CD4-positive, alpha-beta memory T cell (primary cell): ENCODE results near the gene PTH2R. TPM values are rescaled to one million over a fixed set of nuclear protein-coding genes. Genes with fewer than 3 reads are reported as not detected.
A peak's percentile ranks its signal among the peaks of the same experiment; 100 is the strongest.

Source experiments
- CTCF ChIA-PET: fragments of 350-600 bp; sonication (Branson Sonifier 250); formaldehyde crosslinking; loops from one replicate; lab custom pipeline; 2021; ENCODE audit warnings: inconsistent platforms; ENCODE audit not compliant: partially characterized antibody; lab: Charles Lee
- POLR2A ChIA-PET: fragments of 350-600 bp; sonication (Branson Sonifier 250); formaldehyde crosslinking; loops from one replicate; lab custom pipeline; 2021; ENCODE audit not compliant: partially characterized antibody; lab: Charles Lee
- DNase-seq, 5 donors: peaks; one replicate each; pipeline versions ENCODE4 v3.0.0 to v3.0.0-alpha.2; 2020 to 2022; ENCODE audit warnings: mixed read lengths in 1 of 5
- H3K27ac ChIP-seq: one replicate; pipeline ENCODE4 v1.7.0; 2013; ENCODE audit warnings: low read depth, low read length
- H3K27me3 ChIP-seq: 2 replicates; pipeline ENCODE4 v1.7.0; 2013; ENCODE audit warnings: mild to moderate bottlenecking, low read length, moderate library complexity; ENCODE audit not compliant: insufficient read depth
- H3K36me3 ChIP-seq: 2 replicates; pipeline ENCODE4 v1.7.0; 2013; ENCODE audit warnings: mild to moderate bottlenecking, low read length, moderate library complexity; ENCODE audit not compliant: insufficient read depth
- H3K4me1 ChIP-seq: 2 replicates; pipeline ENCODE4 v1.7.0; 2013; ENCODE audit warnings: mild to moderate bottlenecking, low read length, moderate library complexity; ENCODE audit not compliant: insufficient read depth
- H3K4me3 ChIP-seq, 2 donors: one replicate each; pipeline ENCODE4 v1.7.0; 2013; ENCODE audit warnings: low read length in 2 of 2, mild to moderate bottlenecking in 1 of 2
- H3K9me3 ChIP-seq, 2 donors: one replicate each; pipeline ENCODE4 v1.7.0; 2013; ENCODE audit warnings: low read length in 2 of 2, control low read depth in 1 of 2; ENCODE audit not compliant: control insufficient read depth in 1 of 2
- H3K27ac Mint-ChIP-seq, 7 donors: one replicate each; pipeline ENCODE4 v1.8.0; 2020 to 2021; ENCODE audit warnings: mixed read lengths in 7 of 7, mild to moderate bottlenecking in 6 of 7, inconsistent platforms in 3 of 7, moderate library complexity in 3 of 7
- H3K27me3 Mint-ChIP-seq, 2 donors: one replicate each; pipeline ENCODE4 v1.8.0; 2020 to 2021; ENCODE audit warnings: mixed read lengths in 2 of 2
- H3K36me3 Mint-ChIP-seq, 2 donors: one replicate each; pipeline ENCODE4 v1.8.0; 2020 to 2021; ENCODE audit warnings: mixed read lengths in 2 of 2, inconsistent platforms in 1 of 2, mild to moderate bottlenecking in 1 of 2
- H3K4me1 Mint-ChIP-seq, 4 donors: one replicate each; pipeline ENCODE4 v1.8.0; 2020 to 2021; ENCODE audit warnings: mixed read lengths in 4 of 4, mild to moderate bottlenecking in 1 of 4
- H3K4me3 Mint-ChIP-seq, 8 donors: one replicate each; pipeline ENCODE4 v1.8.0; 2020 to 2021; ENCODE audit warnings: mixed read lengths in 8 of 8, mild to moderate bottlenecking in 7 of 8, moderate library complexity in 6 of 8, inconsistent platforms in 3 of 8
- H3K9me3 Mint-ChIP-seq, 8 donors: one replicate each; pipeline ENCODE4 v1.8.0; 2020 to 2021; ENCODE audit warnings: mixed read lengths in 8 of 8, mild to moderate bottlenecking in 5 of 8, inconsistent platforms in 3 of 8, moderate library complexity in 1 of 8
- intact Hi-C: fragments of 100-400 bp; cut with micrococcal nuclease; formaldehyde crosslinking; loops from one replicate; pipeline ENCODE4 v1.15.1; 2023
- polyA plus RNA-seq, 2 donors: library from polyadenylated mRNA; unstranded; fragments of 300-500 nt; fragmentation: Illumina TruSeq; gene quantifications; one replicate each; pipeline ENCODE4 v1.2.3, GENCODE V29; 2021
- total RNA-seq, 2 experiments: library from RNA; stranded (reverse); gene quantifications; one replicate each; pipeline ENCODE4 v1.2.3, GENCODE V29; 2021

The PTH2R gene, protein sequence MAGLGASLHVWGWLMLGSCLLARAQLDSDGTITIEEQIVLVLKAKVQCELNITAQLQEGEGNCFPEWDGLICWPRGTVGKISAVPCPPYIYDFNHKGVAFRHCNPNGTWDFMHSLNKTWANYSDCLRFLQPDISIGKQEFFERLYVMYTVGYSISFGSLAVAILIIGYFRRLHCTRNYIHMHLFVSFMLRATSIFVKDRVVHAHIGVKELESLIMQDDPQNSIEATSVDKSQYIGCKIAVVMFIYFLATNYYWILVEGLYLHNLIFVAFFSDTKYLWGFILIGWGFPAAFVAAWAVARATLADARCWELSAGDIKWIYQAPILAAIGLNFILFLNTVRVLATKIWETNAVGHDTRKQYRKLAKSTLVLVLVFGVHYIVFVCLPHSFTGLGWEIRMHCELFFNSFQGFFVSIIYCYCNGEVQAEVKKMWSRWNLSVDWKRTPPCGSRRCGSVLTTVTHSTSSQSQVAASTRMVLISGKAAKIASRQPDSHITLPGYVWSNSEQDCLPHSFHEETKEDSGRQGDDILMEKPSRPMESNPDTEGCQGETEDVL
- total RNA-seq (under 1 TPM in 1 of 2 experiments, not detected in 1; 0.17 TPM), polyA plus RNA-seq (not detected)

DNA sequence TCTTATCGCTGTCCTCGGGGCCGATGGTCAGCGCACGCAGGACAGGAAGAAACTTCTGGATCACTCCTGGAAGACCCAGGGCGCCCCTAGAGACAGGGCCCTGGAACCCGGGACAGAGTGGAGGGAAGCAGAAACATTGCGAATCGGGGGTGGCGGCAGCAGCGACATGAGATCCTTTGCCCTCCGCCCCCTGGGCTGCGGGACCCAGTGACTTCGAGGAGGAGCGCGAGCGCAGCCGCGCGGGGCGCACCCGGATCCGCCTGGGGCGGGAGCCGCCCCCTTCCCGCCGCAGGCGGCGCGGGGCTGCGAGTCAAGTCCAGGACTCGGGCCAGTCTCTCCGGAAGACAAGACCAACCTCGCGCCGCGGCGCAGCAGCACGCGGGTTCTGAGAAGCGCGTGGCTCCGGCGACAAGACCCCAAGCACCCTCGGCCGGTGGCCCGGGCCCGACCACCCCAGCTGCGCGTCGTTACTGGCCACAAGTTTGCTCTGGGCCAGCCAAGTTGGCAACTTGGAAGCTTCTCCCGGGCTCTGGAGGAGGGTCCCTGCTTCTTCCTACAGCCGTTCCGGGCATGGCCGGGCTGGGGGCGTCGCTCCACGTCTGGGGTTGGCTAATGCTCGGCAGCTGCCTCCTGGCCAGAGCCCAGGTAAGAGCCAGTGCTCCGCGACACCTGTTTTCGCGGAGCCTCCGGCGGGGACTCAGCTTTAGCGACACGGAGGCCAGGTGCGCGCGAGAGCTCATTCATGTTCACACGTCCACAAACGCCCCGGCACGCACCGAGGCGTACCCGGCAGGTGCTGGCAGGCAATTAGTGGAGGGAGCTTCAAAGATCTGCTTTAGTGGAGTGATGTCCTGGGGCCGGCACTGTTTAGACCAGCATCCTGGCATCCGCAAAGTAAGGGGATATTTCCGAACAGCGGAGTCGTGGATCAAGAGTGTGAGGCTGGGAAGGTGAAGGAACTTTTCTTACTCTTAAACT is at the start of gene PTH2R:
Gene PTH2R (plus strand): TSS at position 319 of the 978 bp plus-strand sequence. CDS start 252 bp downstream, at position 571.
- peaks cover 0 to 13% (median 5%) of the 10 kb centered on the region in 4 donors for H3K4me1 Mint-ChIP-seq
- H3K27me3 ChIP-seq = peaks cover 12% of the 10 kb centered on the region
- no peaks in the 10 kb centered on the region for H3K9me3 ChIP-seq
- H3K36me3 Mint-ChIP-seq = no peaks in the 10 kb centered on the region
- intact Hi-C loops = no loop called here
- peak within 1 kb of the TSS in 4 of 8 donors; percentile 17 to 60 (median 36) for H3K4me3 Mint-ChIP-seq
- no peak within 1 kb of the TSS for H3K4me3 ChIP-seq
- DNase-seq = no peak
- peaks cover 8% of the 10 kb centered on the region for H3K4me1 ChIP-seq
- ChIA-PET POLR2A (no interaction called here), CTCF (no interaction called here)
- H3K9me3 Mint-ChIP-seq = peaks cover 0 to 3% (median 0%) of the 10 kb centered on the region in 8 donors
- no peak within 1 kb of the TSS for H3K27ac Mint-ChIP-seq
- H3K36me3 ChIP-seq = no peaks in the 10 kb centered on the region
- H3K27me3 Mint-ChIP-seq = peaks cover 40 to 47% of the 10 kb centered on the region in 2 donors
- no peak within 1 kb of the TSS for H3K27ac ChIP-seq

DNA sequence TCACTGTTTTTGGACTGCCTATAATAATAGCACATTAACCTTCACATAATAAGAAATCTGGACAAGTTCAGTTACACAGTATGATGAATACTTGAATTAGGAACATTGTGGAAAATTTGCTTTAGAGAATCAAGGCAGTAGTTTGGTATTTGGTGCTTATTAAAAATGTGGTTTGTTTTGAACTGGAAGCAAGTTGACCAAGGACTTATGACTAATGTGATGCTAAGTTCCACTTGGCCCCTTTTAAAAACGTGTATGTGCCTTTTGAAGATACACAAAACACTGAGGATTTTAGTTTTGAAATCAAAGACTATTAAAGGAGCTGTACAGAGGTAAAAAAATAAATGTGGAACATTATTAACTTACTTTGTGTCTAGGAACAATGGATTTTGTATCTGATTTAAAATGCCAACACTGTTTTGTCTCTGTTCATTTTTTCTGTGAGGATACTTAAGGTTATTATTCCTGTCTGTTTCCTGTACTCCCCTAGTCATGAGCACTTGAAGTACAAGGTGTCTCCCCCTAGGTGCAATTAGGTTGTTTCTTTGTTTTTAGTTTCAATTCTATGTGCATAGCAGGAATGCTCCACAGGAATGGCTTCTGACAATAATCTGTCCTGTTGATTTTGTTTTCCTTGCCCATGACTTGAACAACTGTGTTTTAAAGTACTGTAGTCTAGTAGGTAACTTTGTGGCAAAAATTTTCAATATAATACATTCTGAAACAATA is 49.6 kb upstream of the PTH2R start:
- Histone ChIP-seq H3K4me3 (no peak overlapping the region), H3K9me3 (no peaks in the 10 kb centered on the region), H3K4me1 (no peaks in the 10 kb centered on the region), H3K36me3 (peaks cover 29% of the 10 kb centered on the region), H3K27me3 (no peaks in the 10 kb centered on the region), H3K27ac (peak overlapping the region; percentile 29)
- Mint-ChIP-seq H3K27ac (peak overlapping the region in 4 of 7 donors; percentile 5 to 82 (median 60)), H3K36me3 (peaks cover 45 to 53% of the 10 kb centered on the region in 2 donors), H3K9me3 (no peaks in the 10 kb centered on the region), H3K4me1 (peaks cover 0 to 4% (median 1%) of the 10 kb centered on the region in 4 donors), H3K27me3 (no peaks in the 10 kb centered on the region), H3K4me3 (no peak overlapping the region)
- DNase-seq = no peak
- ChIA-PET POLR2A (no interaction called here), CTCF (interaction anchor here (1.6 kb wide), 1 partner anchor 181 kb away, joined by 3 read pairs; no protein-coding TSS in a partner anchor)
- intact Hi-C loops = no loop called here

DNA sequence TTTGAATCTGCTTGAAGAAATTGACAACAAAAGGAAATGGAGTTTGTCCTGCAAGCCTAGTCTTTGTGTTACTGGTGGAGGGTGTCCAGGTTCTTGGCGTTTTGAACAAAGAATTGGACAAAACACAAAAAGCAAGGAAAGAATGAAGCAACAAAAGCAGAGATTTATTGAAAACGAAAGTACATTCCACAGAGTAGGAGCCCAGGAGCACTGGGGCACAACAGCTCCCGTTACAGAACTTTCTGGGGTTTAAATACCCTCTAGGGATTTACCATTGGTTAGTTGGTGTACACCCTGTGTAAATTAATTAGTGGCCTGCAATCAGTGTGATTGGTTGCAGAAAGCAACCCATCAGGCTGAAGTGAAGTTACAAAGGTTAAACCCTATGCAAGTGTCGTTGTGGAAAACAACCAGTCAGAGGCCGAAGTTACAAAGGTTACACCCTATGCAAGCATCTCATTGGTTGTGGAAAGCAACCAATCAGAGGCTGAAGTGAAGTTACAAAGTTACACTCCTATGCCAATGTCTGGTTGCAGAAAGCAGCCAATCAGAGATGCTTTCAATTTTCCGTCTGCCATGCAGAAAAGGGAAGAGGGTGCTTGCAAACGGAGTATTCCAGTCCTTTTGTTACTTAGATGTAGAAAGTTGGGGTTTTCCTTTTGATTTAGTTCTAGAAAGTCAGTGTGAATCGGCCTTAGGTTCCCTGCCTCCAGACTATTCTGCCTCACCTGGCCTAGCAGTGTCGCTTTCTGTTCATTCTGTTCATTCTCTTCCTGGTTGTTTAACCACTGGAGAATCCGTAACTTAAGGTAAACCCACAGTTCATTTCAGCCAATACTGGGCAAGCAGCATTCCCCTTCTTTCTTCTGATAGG is 47.6 kb upstream of the PTH2R start:
- no peaks in the 10 kb centered on the region for H3K27me3 ChIP-seq
- ChIA-PET POLR2A (no interaction called here), CTCF (interaction anchor here (1.6 kb wide), 1 partner anchor 183 kb away, joined by 3 read pairs; no protein-coding TSS in a partner anchor)
- H3K9me3 ChIP-seq = no peaks in the 10 kb centered on the region
- H3K36me3 Mint-ChIP-seq = peaks cover 27 to 35% of the 10 kb centered on the region in 2 donors
- peak overlapping the region in 1 of 7 donors; percentile 47 for H3K27ac Mint-ChIP-seq
- no peak for DNase-seq
- H3K4me3 ChIP-seq = no peak overlapping the region
- H3K9me3 Mint-ChIP-seq = no peaks in the 10 kb centered on the region
- intact Hi-C loops = no loop called here
- no peak overlapping the region for H3K27ac ChIP-seq
- no peaks in the 10 kb centered on the region for H3K4me1 ChIP-seq
- H3K4me1 Mint-ChIP-seq = peaks cover 4 to 7% (median 5%) of the 10 kb centered on the region in 4 donors
- H3K27me3 Mint-ChIP-seq = no peaks in the 10 kb centered on the region
- H3K4me3 Mint-ChIP-seq = no peak overlapping the region
- H3K36me3 ChIP-seq = peaks cover 14% of the 10 kb centered on the region

DNA sequence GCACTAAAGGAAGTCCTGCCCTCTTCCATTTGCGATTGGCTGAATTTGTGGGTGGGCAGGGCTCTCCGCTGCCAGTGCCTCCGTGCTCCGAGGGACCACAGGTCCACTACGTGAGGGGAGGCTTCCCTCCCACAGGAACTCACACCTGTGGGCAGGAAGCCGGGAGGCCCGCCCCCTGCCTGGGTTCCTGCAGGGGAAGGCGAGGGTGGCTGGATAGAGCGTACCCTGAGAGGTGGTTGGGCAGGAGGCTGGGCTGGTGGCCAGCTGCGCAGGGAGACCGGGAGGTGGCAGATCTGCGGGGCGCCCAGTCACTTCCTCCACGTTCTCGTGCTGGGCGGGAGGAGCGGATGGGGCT is 47.0 kb upstream of the PTH2R start:
- Mint-ChIP-seq H3K4me3 (peak overlapping the region in 1 of 8 donors; percentile 63), H3K36me3 (peaks cover 21 to 29% of the 10 kb centered on the region in 2 donors), H3K9me3 (peaks cover 0 to 4% (median 0%) of the 10 kb centered on the region in 8 donors), H3K4me1 (peaks cover 5 to 10% (median 7%) of the 10 kb centered on the region in 4 donors), H3K27me3 (no peaks in the 10 kb centered on the region), H3K27ac (peak overlapping the region in 1 of 7 donors; percentile 60)
- Histone ChIP-seq H3K36me3 (peaks cover 13% of the 10 kb centered on the region), H3K4me1 (no peaks in the 10 kb centered on the region), H3K4me3 (no peak overlapping the region), H3K27me3 (no peaks in the 10 kb centered on the region), H3K9me3 (no peaks in the 10 kb centered on the region), H3K27ac (no peak overlapping the region)
- peak in 1 of 5 donors; percentile 8 for DNase-seq
- CTCF ChIA-PET = no interaction called here
- intact Hi-C loops = no loop called here
- POLR2A ChIA-PET = no interaction called here

DNA sequence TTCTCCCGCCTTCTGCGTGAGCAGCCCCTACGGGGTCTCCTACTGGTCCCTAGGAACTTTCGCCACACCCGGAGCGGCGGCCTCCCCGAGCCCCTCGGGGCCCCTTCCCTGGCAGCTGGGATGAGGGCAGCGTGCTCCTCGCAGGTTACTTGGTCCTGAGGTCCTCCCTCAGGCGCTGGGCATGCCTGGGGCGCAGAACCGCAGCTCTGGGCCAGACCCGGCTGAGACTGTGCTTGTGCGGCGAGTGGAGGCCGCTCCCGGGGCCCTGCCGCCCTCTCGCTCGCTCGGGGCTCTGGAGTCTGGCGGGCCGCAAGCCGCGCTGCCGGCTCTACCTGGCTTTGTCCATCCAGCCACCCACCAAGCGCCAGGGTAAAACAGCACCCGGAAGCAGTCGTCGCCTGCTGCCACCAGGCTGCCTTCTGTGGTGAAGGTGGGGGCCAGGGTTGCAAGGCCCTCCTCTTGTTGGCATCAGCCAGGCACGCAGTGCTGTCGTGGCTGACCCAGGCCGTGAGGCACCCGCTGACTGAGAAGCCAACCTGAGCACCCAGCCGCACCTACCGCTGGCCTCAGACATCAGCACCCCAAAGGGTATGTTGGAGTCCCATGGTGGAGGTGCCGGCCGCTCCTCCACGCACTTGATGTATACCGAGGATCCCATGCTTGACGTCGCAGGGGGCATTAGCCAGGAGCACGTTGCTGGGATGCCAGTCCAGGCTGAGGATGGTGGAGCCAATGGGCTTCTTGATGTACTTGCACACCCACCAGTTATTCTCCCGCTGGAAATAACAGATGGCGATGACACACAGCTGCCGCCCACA is 46.1 kb upstream of the PTH2R start:
- Mint-ChIP-seq H3K27ac (no peak overlapping the region), H3K4me1 (peaks cover 5 to 10% (median 7%) of the 10 kb centered on the region in 4 donors), H3K4me3 (no peak overlapping the region), H3K36me3 (peaks cover 20 to 21% of the 10 kb centered on the region in 2 donors), H3K27me3 (no peaks in the 10 kb centered on the region), H3K9me3 (peaks cover 0 to 11% (median 6%) of the 10 kb centered on the region in 8 donors)
- intact Hi-C loops = no loop called here
- ChIA-PET POLR2A (no interaction called here), CTCF (interaction anchor here (1.4 kb wide), 1 partner anchor 14 kb away, joined by 3 read pairs; no protein-coding TSS in a partner anchor)
- Histone ChIP-seq H3K27me3 (no peaks in the 10 kb centered on the region), H3K4me3 (no peak overlapping the region), H3K27ac (no peak overlapping the region), H3K4me1 (no peaks in the 10 kb centered on the region), H3K36me3 (peaks cover 4% of the 10 kb centered on the region), H3K9me3 (no peaks in the 10 kb centered on the region)
- DNase-seq = no peak
